Measurements from ENCODE around the gene UNC13C. TPM values are rescaled to one million over a fixed set of nuclear protein-coding genes. Genes with fewer than 3 reads are reported as not detected.

The UNC13C gene
- polyA plus RNA-seq, 1 donor = 11.3 TPM

- DNase-seq = no peak
These were observed 682.1 kb downstream of the UNC13C start for GRCh38 chr15:54660356-54660755.

- DNase-seq = no peak
These were observed 697.0 kb downstream of the UNC13C start for GRCh38 chr15:54675241-54675640.

- no peak for DNase-seq
These were observed 703.3 kb downstream of the UNC13C start for GRCh38 chr15:54681584-54681983.

Other genes starting within 250 kb of the UNC13C start
- gene WDR72, start 218.8 kb upstream of the UNC13C start, polyA plus RNA-seq (ENCODE audit: insufficient read length) = 82.4 TPM